Measurements from ENCODE around the gene ITGB7.
A peak's percentile ranks its signal among the peaks of the same experiment; 100 is the strongest.

DNA sequence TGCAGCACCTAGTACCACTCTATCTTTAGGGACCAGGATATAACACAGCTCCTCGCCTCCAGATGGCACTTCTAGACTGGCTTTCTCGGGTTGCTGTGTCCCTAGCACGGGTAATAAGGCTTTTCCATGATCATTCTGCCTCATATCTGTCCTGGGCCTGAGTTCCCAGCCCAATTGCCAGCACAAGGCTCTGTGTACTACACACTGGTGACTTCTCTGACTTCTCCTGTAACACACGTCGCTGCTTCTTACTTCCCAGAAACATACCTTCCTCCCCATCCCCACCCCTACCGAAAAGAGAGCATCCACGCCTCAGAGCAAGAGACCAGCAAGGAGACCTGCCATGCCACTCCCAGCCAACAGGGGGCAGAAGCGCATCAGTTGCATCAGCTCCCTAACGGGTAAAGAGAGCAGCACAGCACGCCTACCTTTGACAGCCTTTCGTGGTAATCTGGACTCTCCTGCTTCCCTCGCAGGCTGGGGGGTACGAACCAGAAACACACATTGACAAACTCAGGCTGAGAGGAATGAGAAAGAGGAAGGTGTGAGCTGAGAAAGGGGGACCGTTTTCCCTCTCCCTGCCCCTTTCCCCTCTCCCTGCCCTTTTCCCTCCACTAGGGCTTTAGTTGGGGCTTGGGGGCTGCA is 47.7 kb downstream of the ITGB7 start:
- TF ChIP-seq, protein P1, sequence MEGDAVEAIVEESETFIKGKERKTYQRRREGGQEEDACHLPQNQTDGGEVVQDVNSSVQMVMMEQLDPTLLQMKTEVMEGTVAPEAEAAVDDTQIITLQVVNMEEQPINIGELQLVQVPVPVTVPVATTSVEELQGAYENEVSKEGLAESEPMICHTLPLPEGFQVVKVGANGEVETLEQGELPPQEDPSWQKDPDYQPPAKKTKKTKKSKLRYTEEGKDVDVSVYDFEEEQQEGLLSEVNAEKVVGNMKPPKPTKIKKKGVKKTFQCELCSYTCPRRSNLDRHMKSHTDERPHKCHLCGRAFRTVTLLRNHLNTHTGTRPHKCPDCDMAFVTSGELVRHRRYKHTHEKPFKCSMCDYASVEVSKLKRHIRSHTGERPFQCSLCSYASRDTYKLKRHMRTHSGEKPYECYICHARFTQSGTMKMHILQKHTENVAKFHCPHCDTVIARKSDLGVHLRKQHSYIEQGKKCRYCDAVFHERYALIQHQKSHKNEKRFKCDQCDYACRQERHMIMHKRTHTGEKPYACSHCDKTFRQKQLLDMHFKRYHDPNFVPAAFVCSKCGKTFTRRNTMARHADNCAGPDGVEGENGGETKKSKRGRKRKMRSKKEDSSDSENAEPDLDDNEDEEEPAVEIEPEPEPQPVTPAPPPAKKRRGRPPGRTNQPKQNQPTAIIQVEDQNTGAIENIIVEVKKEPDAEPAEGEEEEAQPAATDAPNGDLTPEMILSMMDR (IDR thresholded peaks at IDR 0.05), result peak; percentile 94 to 99 (median 96)
- TF ChIP-seq POLR2A (IDR thresholded peaks at IDR 0.05), result no peak

Data from right lobe of liver (tissue), 4 donors.